DND-41 (cell line): ENCODE measurements around the gene PNPLA2.

Source experiments
- ATAC-seq: fragments of 200-7000 bp; cut with Tn5 transposase; 3 replicates; pipeline ENCODE4 v1.9.1; 2021; ENCODE audit warnings: low read depth; ENCODE audit not compliant: insufficient read depth
- DNase-seq: peaks from one replicate; pipeline ENCODE4 v3.0.0-alpha.2; 2020
- H2AFZ ChIP-seq: 2 replicates; pipeline ENCODE4 v1.6.0; 2012; ENCODE audit warnings: low read depth, low read length
- H3K27ac ChIP-seq: 2 replicates; pipeline ENCODE4 v1.5.1; 2012; ENCODE audit warnings: low read length, inconsistent platforms
- H3K27me3 ChIP-seq: fragments of 200-600 bp; sonication (generic); 2 replicates; pipeline ENCODE4 v1.6.0; 2012; ENCODE audit warnings: low read length, mild to moderate bottlenecking, inconsistent platforms; ENCODE audit not compliant: insufficient read depth, poor library complexity
- H3K36me3 ChIP-seq: 2 replicates; pipeline ENCODE4 v1.5.1; 2012; ENCODE audit warnings: low read length, inconsistent platforms; ENCODE audit not compliant: insufficient read depth
- H3K4me1 ChIP-seq: 2 replicates; pipeline ENCODE4 v1.5.1; 2012; ENCODE audit warnings: mild to moderate bottlenecking, low read length; ENCODE audit not compliant: insufficient read depth
- H3K4me2 ChIP-seq: 2 replicates; pipeline ENCODE4 v1.6.0; 2012; ENCODE audit warnings: mild to moderate bottlenecking, moderate library complexity, low read length, inconsistent platforms; ENCODE audit not compliant: insufficient read depth
- H3K4me3 ChIP-seq, 2 experiments: fragments of 200-600 bp in 1 of 2; shearing (Covaris generic) in 1 of 2; 2 replicates each; pipeline ENCODE4 v1.5.1; 2012 to 2016; ENCODE audit warnings: inconsistent platforms in 2 of 2, low read length in 2 of 2, mild to moderate bottlenecking in 2 of 2, low read depth in 1 of 2, moderate library complexity in 1 of 2
- H3K79me2 ChIP-seq: 2 replicates; pipeline ENCODE4 v1.6.0; 2012; ENCODE audit warnings: low read length, inconsistent platforms; ENCODE audit not compliant: insufficient read depth
- H3K9ac ChIP-seq: 2 replicates; pipeline ENCODE4 v1.6.0; 2012; ENCODE audit warnings: low read depth, mild to moderate bottlenecking, inconsistent platforms, low read length, moderate library complexity
- H3K9me3 ChIP-seq: 2 replicates; pipeline ENCODE4 v1.5.1; 2012; ENCODE audit warnings: low read length, moderate library complexity, mild to moderate bottlenecking, inconsistent platforms; ENCODE audit not compliant: insufficient read depth, severe bottlenecking
- H4K20me1 ChIP-seq: 2 replicates; pipeline ENCODE4 v1.6.0; 2012; ENCODE audit warnings: low read length; ENCODE audit not compliant: insufficient read depth
- CTCF ChIP-seq: IDR thresholded peaks from 2 replicates; pipeline ENCODE4 v1.5.1; 2012; ENCODE audit warnings: borderline replicate concordance, low read length, moderate library complexity, mild to moderate bottlenecking; ENCODE audit not compliant: poor library complexity, severe bottlenecking; ENCODE audit errors: extremely low read depth
- EZH2 ChIP-seq: IDR thresholded peaks from 3 replicates; pipeline ENCODE4 v1.6.1; 2012; ENCODE audit warnings: borderline replicate concordance, low read depth, mild to moderate bottlenecking, moderate library complexity, low read length, inconsistent platforms; ENCODE audit not compliant: severe bottlenecking

PNPLA2 gene

DNA sequence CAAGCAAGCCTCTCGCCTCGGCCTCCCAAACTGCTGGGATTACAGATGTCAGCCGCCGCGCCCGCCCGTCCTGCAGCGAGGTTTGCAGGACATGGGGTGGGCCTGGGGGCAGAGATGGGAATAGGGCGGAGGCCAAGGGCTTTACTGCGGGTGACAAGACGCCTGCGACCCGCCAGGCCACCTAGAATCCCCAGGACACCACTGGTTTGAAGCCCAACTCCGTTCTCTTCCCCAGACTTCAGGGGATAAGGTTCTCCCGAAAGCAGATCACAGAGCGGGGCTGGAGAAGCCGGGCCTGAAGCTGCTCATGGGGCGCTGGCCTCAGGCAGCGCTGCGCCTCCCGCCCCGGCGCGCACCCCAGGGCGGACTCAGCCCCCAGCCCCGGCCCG lies 23.3 kb downstream of the PNPLA2 start:
- H3K27ac ChIP-seq, result peak overlapping the region; percentile 87
- no peaks in the 10 kb centered on the region for H3K27me3 ChIP-seq
- H2AFZ ChIP-seq, result peak overlapping the region; percentile 90
- H3K79me2 ChIP-seq, result peaks cover 21% of the 10 kb centered on the region
- H3K4me1 ChIP-seq, result peaks cover 39% of the 10 kb centered on the region
- H3K4me2 ChIP-seq, result peak overlapping the region; percentile 91
- peaks cover 41% of the 10 kb centered on the region for H3K36me3 ChIP-seq
- H4K20me1 ChIP-seq, result peaks cover 27% of the 10 kb centered on the region; the same call in 1 of the 2 replicates
- DNase-seq (no peak), ATAC-seq (peak; percentile 54)
- H3K9ac ChIP-seq, result peak overlapping the region; percentile 91
- H3K4me3 ChIP-seq, result peak overlapping the region; percentile 98 to 100
- no peaks in the 10 kb centered on the region for H3K9me3 ChIP-seq
- TF ChIP-seq CTCF (no peak), EZH2 (no peak)

- H3K79me2 ChIP-seq, result peaks cover 21% of the 10 kb centered on the region
- peak within 1 kb of the TSS; percentile 91 for H3K9ac ChIP-seq
- peaks cover 36% of the 10 kb centered on the region for H3K36me3 ChIP-seq
- H2AFZ ChIP-seq, result peak within 1 kb of the TSS; percentile 90
- H4K20me1 ChIP-seq, result peaks cover 27% of the 10 kb centered on the region; the same call in 1 of the 2 replicates
- ATAC-seq, result peak; percentile 74
- peaks cover 39% of the 10 kb centered on the region for H3K4me1 ChIP-seq
- TF ChIP-seq CTCF (no peak), EZH2 (no peak)
- H3K27me3 ChIP-seq, result no peaks in the 10 kb centered on the region
- peak within 1 kb of the TSS; percentile 91 for H3K4me2 ChIP-seq
- peak; percentile 85 for DNase-seq
- peak within 1 kb of the TSS; percentile 87 for H3K27ac ChIP-seq
- H3K9me3 ChIP-seq, result no peaks in the 10 kb centered on the region
- peak within 1 kb of the TSS; percentile 98 to 100 for H3K4me3 ChIP-seq
Measured at GRCh38 chr11:842370-843002, 23.8 kb downstream of the PNPLA2 start, which contains the start of the genes POLR2L and TSPAN4. TSS of gene POLR2L (minus strand) at chr11:842529. CDS start at chr11:842508, 21 bp downstream. TSS of gene TSPAN4 (plus strand) at chr11:842852. CDS start at chr11:850305, 7,453 bp downstream.

DNA sequence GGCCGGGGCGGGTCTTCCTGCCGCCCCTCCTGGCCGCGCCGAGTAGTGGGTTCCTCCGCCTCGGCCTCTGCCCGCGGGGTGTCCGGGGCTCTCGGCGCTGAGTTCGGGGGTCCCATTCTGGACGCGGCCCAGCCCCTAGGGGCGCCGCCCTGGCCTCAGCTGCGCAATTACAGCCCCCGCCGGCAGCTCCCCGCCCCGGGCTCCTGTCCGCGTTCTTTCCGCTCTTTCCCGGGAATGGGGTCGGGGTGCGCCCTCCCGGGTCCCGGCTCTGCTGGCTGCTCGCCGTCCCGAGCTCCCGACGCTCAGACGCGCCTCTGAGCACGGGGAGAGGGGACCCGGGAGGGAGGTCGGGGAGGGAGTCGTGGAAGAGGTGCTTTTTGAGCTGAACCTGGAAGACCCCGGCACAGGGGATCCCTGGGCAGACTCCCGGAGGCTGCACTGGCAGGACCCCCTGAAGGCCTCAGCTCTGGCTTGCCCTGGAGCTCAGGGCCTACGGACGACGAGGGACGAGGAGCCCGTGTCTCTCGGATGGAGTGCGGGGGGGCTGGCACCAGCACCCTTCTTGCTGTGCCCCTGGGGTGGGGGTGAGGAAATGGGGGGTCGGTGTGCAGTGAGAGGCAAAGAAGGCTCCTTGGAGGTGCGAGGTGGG lies 24.5 kb downstream of the PNPLA2 start:
- Histone ChIP-seq H3K4me1 (peaks cover 39% of the 10 kb centered on the region), H3K4me3 (peak overlapping the region; percentile 98 to 100; a peak in 3 of 4 replicates), H3K9ac (peak overlapping the region; percentile 91), H2AFZ (peak overlapping the region; percentile 38), H3K4me2 (peak overlapping the region; percentile 91), H3K9me3 (no peaks in the 10 kb centered on the region), H3K79me2 (peaks cover 21% of the 10 kb centered on the region), H3K27ac (no peak overlapping the region), H3K27me3 (no peaks in the 10 kb centered on the region), H3K36me3 (peaks cover 29% of the 10 kb centered on the region), H4K20me1 (peaks cover 27% of the 10 kb centered on the region)
- ATAC-seq (peak; percentile 8; the same call in 1 of the 3 replicates), DNase-seq (no peak)
- peak; percentile 53 for TF ChIP-seq EZH2
- TF ChIP-seq CTCF, result no peak
